Naive B cell (primary cell): ENCODE results near the gene OGA. TPM values are rescaled to one million over a fixed set of nuclear protein-coding genes. Genes with fewer than 3 reads are reported as not detected.

Source experiments
- ATAC-seq, 2 donors: fragments of 150-1000 bp; cut with Tn5 transposase; 2 replicates each; pipeline ENCODE4 v1.10.0; 2021; ENCODE audit warnings: low read depth in 2 of 2, mild to moderate bottlenecking in 2 of 2, moderate library complexity in 2 of 2
- DNase-seq: peaks from one replicate; pipeline ENCODE4 v3.0.0; 2022
- H3K27ac Mint-ChIP-seq, 6 donors: one replicate each; pipeline ENCODE4 v1.8.0; 2020 to 2022; ENCODE audit warnings: mild to moderate bottlenecking in 6 of 6, mixed read lengths in 6 of 6, moderate library complexity in 5 of 6, inconsistent platforms in 2 of 6
- H3K27me3 Mint-ChIP-seq, 3 donors: one replicate each; pipeline ENCODE4 v1.8.0; 2021 to 2022; ENCODE audit warnings: mixed read lengths in 3 of 3, mild to moderate bottlenecking in 1 of 3
- H3K36me3 Mint-ChIP-seq, 2 donors: one replicate each; pipeline ENCODE4 v1.8.0; 2020 to 2022; ENCODE audit warnings: mixed read lengths in 2 of 2, inconsistent platforms in 1 of 2, mild to moderate bottlenecking in 1 of 2
- H3K4me1 Mint-ChIP-seq, 3 donors: one replicate each; pipeline ENCODE4 v1.8.0; 2020 to 2022; ENCODE audit warnings: mixed read lengths in 3 of 3, inconsistent platforms in 1 of 3, mild to moderate bottlenecking in 1 of 3, moderate library complexity in 1 of 3
- H3K4me3 Mint-ChIP-seq, 8 donors: one replicate each; pipeline ENCODE4 v1.8.0; 2020 to 2022; ENCODE audit warnings: mild to moderate bottlenecking in 8 of 8, mixed read lengths in 8 of 8, moderate library complexity in 8 of 8, inconsistent platforms in 2 of 8
- H3K9me3 Mint-ChIP-seq, 7 donors: one replicate each; pipeline ENCODE4 v1.8.0; 2020 to 2022; ENCODE audit warnings: mixed read lengths in 7 of 7, mild to moderate bottlenecking in 5 of 7, inconsistent platforms in 2 of 7, moderate library complexity in 1 of 7
- polyA plus RNA-seq, 6 donors: library from polyadenylated mRNA; unstranded; fragments of 300-500 nt; fragmentation: Illumina TruSeq; gene quantifications; one replicate each; pipeline ENCODE4 v1.2.3, GENCODE V29; 2021; ENCODE audit warnings: low read depth in 6 of 6

Gene OGA
- polyA plus RNA-seq, 6 donors from 2014 or later = 36.1 to 77.5 (median 61.2) TPM

- ATAC-seq (peak; percentile 63 to 65), DNase-seq (peak; percentile 76)
- Mint-ChIP-seq H3K36me3 (no peaks in the 10 kb centered on the region), H3K9me3 (no peaks in the 10 kb centered on the region), H3K27ac (peak within 1 kb of the TSS; percentile 64 to 96 (median 90)), H3K4me3 (peak within 1 kb of the TSS; percentile 82 to 97 (median 94)), H3K4me1 (peaks cover 55 to 66% (median 63%) of the 10 kb centered on the region in 3 donors), H3K27me3 (no peaks in the 10 kb centered on the region)
Observed at GRCh38 chr10:101843032-101844021, 25.1 kb upstream of the OGA start, which contains the start of gene KCNIP2. TSS of gene KCNIP2 (minus strand) at chr10:101843800. CDS start at chr10:101843568, 232 bp downstream.

- H3K27me3 Mint-ChIP-seq = no peaks in the 10 kb centered on the region
- peaks cover 55 to 72% (median 61%) of the 10 kb centered on the region in 3 donors for H3K4me1 Mint-ChIP-seq
- ATAC-seq (no peak), DNase-seq (peak; percentile 7)
- peak overlapping the region; percentile 82 to 97 (median 94) for H3K4me3 Mint-ChIP-seq
- peak overlapping the region in 3 of 6 donors; percentile 64 to 90 (median 89) for H3K27ac Mint-ChIP-seq
- no peaks in the 10 kb centered on the region for H3K36me3 Mint-ChIP-seq
- no peaks in the 10 kb centered on the region for H3K9me3 Mint-ChIP-seq
Observed at GRCh38 chr10:101841826-101842225, 23.6 kb upstream of the OGA start.

GRCh38 chr10:101840741-101841453 lies 22.7 kb upstream of the OGA start:
- Mint-ChIP-seq H3K27ac (peak overlapping the region; percentile 61 to 97 (median 84)), H3K4me3 (peak overlapping the region; percentile 83 to 97 (median 94)), H3K27me3 (no peaks in the 10 kb centered on the region), H3K9me3 (no peaks in the 10 kb centered on the region), H3K36me3 (no peaks in the 10 kb centered on the region), H3K4me1 (peaks cover 58 to 76% (median 64%) of the 10 kb centered on the region in 3 donors)
- peak; percentile 53 to 65 for ATAC-seq
- DNase-seq = peak; percentile 80

GRCh38 chr10:101840102-101840684 lies 21.9 kb upstream of the OGA start:
- peaks cover 57 to 76% (median 69%) of the 10 kb centered on the region in 3 donors for H3K4me1 Mint-ChIP-seq
- H3K27ac Mint-ChIP-seq = peak overlapping the region; percentile 61 to 97 (median 77)
- ATAC-seq = no peak
- H3K4me3 Mint-ChIP-seq = peak overlapping the region; percentile 83 to 97 (median 94)
- H3K27me3 Mint-ChIP-seq = no peaks in the 10 kb centered on the region
- DNase-seq = no peak
- H3K36me3 Mint-ChIP-seq = no peaks in the 10 kb centered on the region
- no peaks in the 10 kb centered on the region for H3K9me3 Mint-ChIP-seq

GRCh38 chr10:101839416-101840063 lies 21.3 kb upstream of the OGA start:
- DNase-seq (peak; percentile 71), ATAC-seq (peak; percentile 23 to 27)
- peak overlapping the region; percentile 83 to 97 (median 94) for H3K4me3 Mint-ChIP-seq
- H3K36me3 Mint-ChIP-seq = no peaks in the 10 kb centered on the region
- H3K27me3 Mint-ChIP-seq = no peaks in the 10 kb centered on the region
- peaks cover 58 to 76% (median 69%) of the 10 kb centered on the region in 3 donors for H3K4me1 Mint-ChIP-seq
- no peaks in the 10 kb centered on the region for H3K9me3 Mint-ChIP-seq
- H3K27ac Mint-ChIP-seq = peak overlapping the region in 4 of 6 donors; percentile 58 to 97 (median 87)

GRCh38 chr10:101839002-101839401 lies 20.8 kb upstream of the OGA start:
- Mint-ChIP-seq H3K27ac (peak overlapping the region in 5 of 6 donors; percentile 58 to 97 (median 85)), H3K27me3 (no peaks in the 10 kb centered on the region), H3K4me3 (peak overlapping the region; percentile 83 to 97 (median 94)), H3K36me3 (no peaks in the 10 kb centered on the region), H3K9me3 (no peaks in the 10 kb centered on the region), H3K4me1 (peaks cover 57 to 76% (median 67%) of the 10 kb centered on the region in 3 donors)
- DNase-seq (no peak), ATAC-seq (no peak)

- H3K27ac Mint-ChIP-seq = peak overlapping the region in 5 of 6 donors; percentile 49 to 85 (median 58)
Observed at GRCh38 chr10:101838416-101838970, 20.2 kb upstream of the OGA start.

GRCh38 chr10:101837748-101838147 lies 19.5 kb upstream of the OGA start:
- H3K36me3 Mint-ChIP-seq = no peaks in the 10 kb centered on the region
- no peaks in the 10 kb centered on the region for H3K9me3 Mint-ChIP-seq
- DNase-seq (no peak), ATAC-seq (no peak)
- peak overlapping the region in 2 of 6 donors; percentile 76 to 81 for H3K27ac Mint-ChIP-seq
- no peaks in the 10 kb centered on the region for H3K27me3 Mint-ChIP-seq
- no peak overlapping the region for H3K4me3 Mint-ChIP-seq
- H3K4me1 Mint-ChIP-seq = peaks cover 64 to 82% (median 70%) of the 10 kb centered on the region in 3 donors

More at GRCh38 chr10:101838416-101838970, 20.2 kb upstream of the OGA start:
- Mint-ChIP-seq H3K4me3 (peak overlapping the region; percentile 56 to 97 (median 88)), H3K4me1 (peaks cover 61 to 80% (median 70%) of the 10 kb centered on the region in 3 donors), H3K36me3 (no peaks in the 10 kb centered on the region), H3K27me3 (no peaks in the 10 kb centered on the region), H3K9me3 (no peaks in the 10 kb centered on the region)
- ATAC-seq (no peak), DNase-seq (no peak)

- peak overlapping the region in 1 of 8 donors; percentile 34 for H3K4me3 Mint-ChIP-seq
- DNase-seq (no peak), ATAC-seq (no peak)
- peaks cover 0 to 1% (median 0%) of the 10 kb centered on the region in 7 donors for H3K9me3 Mint-ChIP-seq
- H3K27me3 Mint-ChIP-seq = no peaks in the 10 kb centered on the region
- peak overlapping the region in 3 of 6 donors; percentile 39 to 75 (median 73) for H3K27ac Mint-ChIP-seq
- no peaks in the 10 kb centered on the region for H3K36me3 Mint-ChIP-seq
- peaks cover 60 to 81% (median 64%) of the 10 kb centered on the region in 3 donors for H3K4me1 Mint-ChIP-seq
Observed at GRCh38 chr10:101835362-101835761, 17.1 kb upstream of the OGA start.

GRCh38 chr10:101834341-101834740 lies 16.1 kb upstream of the OGA start:
- DNase-seq (no peak), ATAC-seq (no peak)
- Mint-ChIP-seq H3K36me3 (no peaks in the 10 kb centered on the region), H3K27me3 (no peaks in the 10 kb centered on the region), H3K4me1 (peaks cover 59 to 81% (median 66%) of the 10 kb centered on the region in 3 donors), H3K9me3 (peaks cover 0 to 1% (median 0%) of the 10 kb centered on the region in 7 donors), H3K4me3 (peak overlapping the region in 2 of 8 donors; percentile 8 to 60), H3K27ac (peak overlapping the region in 3 of 6 donors; percentile 60 to 97 (median 93))

GRCh38 chr10:101833466-101833865 lies 15.2 kb upstream of the OGA start:
- ATAC-seq = no peak
- Mint-ChIP-seq H3K27ac (peak overlapping the region; percentile 63 to 97 (median 92)), H3K4me1 (peaks cover 54 to 76% (median 57%) of the 10 kb centered on the region in 3 donors), H3K36me3 (no peaks in the 10 kb centered on the region), H3K27me3 (no peaks in the 10 kb centered on the region), H3K4me3 (peak overlapping the region in 3 of 8 donors; percentile 16 to 69 (median 42)), H3K9me3 (peaks cover 0 to 1% (median 0%) of the 10 kb centered on the region in 7 donors)
- no peak for DNase-seq

- no peaks in the 10 kb centered on the region for H3K36me3 Mint-ChIP-seq
- peaks cover 54 to 67% (median 56%) of the 10 kb centered on the region in 3 donors for H3K4me1 Mint-ChIP-seq
- DNase-seq (no peak), ATAC-seq (no peak)
- H3K4me3 Mint-ChIP-seq = peak overlapping the region in 3 of 8 donors; percentile 68 to 95 (median 91)
- peaks cover 0 to 1% (median 0%) of the 10 kb centered on the region in 7 donors for H3K9me3 Mint-ChIP-seq
- no peaks in the 10 kb centered on the region for H3K27me3 Mint-ChIP-seq
- H3K27ac Mint-ChIP-seq = peak overlapping the region in 3 of 6 donors; percentile 47 to 99 (median 97)
Observed at GRCh38 chr10:101832325-101832771, 14.1 kb upstream of the OGA start.
